Prostate gland (tissue), 2 donors: ENCODE results near the gene SLC25A11. TPM values are rescaled to one million over a fixed set of nuclear protein-coding genes. Genes with fewer than 3 reads are reported as not detected.

ENCODE experiments used
- DNase-seq: peaks from one replicate; pipeline ENCODE4 v3.0.0-alpha.2; 2019; ENCODE audit warnings: low spot score
- H3K27ac ChIP-seq, 2 donors: fragments of 200-600 bp; sonication (generic); 2 replicates each; pipeline ENCODE4 v1.5.1; 2017 to 2019
- H3K27me3 ChIP-seq: fragments of 200-600 bp; sonication (generic); replicated peaks from 2 replicates; pipeline ENCODE4 v1.5.1; 2019; ENCODE audit not compliant: insufficient read depth
- H3K36me3 ChIP-seq, 2 donors: fragments of 200-600 bp; sonication (generic); 1 replicate in 1 of 2; 2 replicates in 1 of 2; pipeline versions ENCODE4 v1.5.1 to v1.8.1; 2017 to 2019
- H3K4me1 ChIP-seq: fragments of 200-600 bp; sonication (generic); replicated peaks from 2 replicates; pipeline ENCODE4 v1.5.1; 2019
- H3K4me3 ChIP-seq, 2 donors: fragments of 200-600 bp; sonication (generic); 2 replicates each; pipeline ENCODE4 v1.5.1; 2017 to 2019
- H3K9me3 ChIP-seq: fragments of 200-600 bp; sonication (generic); 2 replicates; pipeline ENCODE4 v1.5.1; 2017
- CTCF ChIP-seq, 4 experiments: fragments of 200-600 bp in 2 of 4; fragments of 450-650 bp in 2 of 4; sonication (generic) in 2 of 4; IDR thresholded peaks; 1 replicate in 3 of 4; 2 replicates in 1 of 4; pipeline ENCODE4 v1.5.1; 2016 to 2019; ENCODE audit warnings: antibody characterized with exemption in 4 of 4, mild to moderate bottlenecking in 2 of 4, moderate library complexity in 2 of 4
- POLR2A ChIP-seq: fragments of 450-650 bp; IDR thresholded peaks from one replicate; pipeline ENCODE4 v1.6.1; 2016; ENCODE audit warnings: antibody characterized with exemption, mild to moderate bottlenecking
- POLR2AphosphoS5 ChIP-seq: sonication (generic); formaldehyde crosslinking; IDR thresholded peaks from one replicate; pipeline ENCODE4 v1.6.1; 2017; ENCODE audit warnings: antibody characterized with exemption
- WGBS: methylation state at CpG from one replicate; pipeline ENCODE4 v1.1.5; 2018; 5-methylcytosine and 5-hydroxymethylcytosine counted together
- intact Hi-C: fragments of 100-400 bp; cut with DNase I; formaldehyde crosslinking; loops from one replicate; pipeline ENCODE4 v1.14.2; 2022
- total RNA-seq, 2 donors: library from RNA; depleted of rRNA; stranded (reverse); fragments of >200 nt; gene quantifications; one replicate each; pipeline ENCODE4 v1.1.0, GENCODE V29; 2016

Gene SLC25A11
- total RNA-seq, 2 donors from 2014 or later: 40.5 to 68.0 TPM

GRCh38 chr17:4950075-4950745 is 10.4 kb upstream of the SLC25A11 start:
- Histone ChIP-seq H3K4me3 (peak overlapping the region; percentile 94 to 100), H3K27ac (peak overlapping the region; percentile 88 to 96), H3K27me3 (no peaks in the 10 kb centered on the region), H3K4me1 (peaks cover 15% of the 10 kb centered on the region), H3K9me3 (no peaks in the 10 kb centered on the region), H3K36me3 (no peaks in the 10 kb centered on the region)
- intact Hi-C loops: no loop called here
- DNase-seq: no peak
- 7% methylated on average over 52 of the region's 52 CpGs for WGBS
- TF ChIP-seq POLR2AphosphoS5 (no peak), CTCF (IDR thresholded peaks at IDR 0.05) (no peak), POLR2A (peak; percentile 15)

- under 1% methylated on average over 41 of the region's 75 CpGs for WGBS
- peak; percentile 44 for DNase-seq
- TF ChIP-seq CTCF (IDR thresholded peaks at IDR 0.05) (no peak), POLR2A (peak; percentile 18), POLR2AphosphoS5 (no peak)
- peaks cover 15% of the 10 kb centered on the region for H3K4me1 ChIP-seq
- peak overlapping the region; percentile 94 to 100 for H3K4me3 ChIP-seq
- H3K9me3 ChIP-seq: no peaks in the 10 kb centered on the region
- no peaks in the 10 kb centered on the region for H3K27me3 ChIP-seq
- peak overlapping the region; percentile 88 to 96 for H3K27ac ChIP-seq
- no peaks in the 10 kb centered on the region for H3K36me3 ChIP-seq
- intact Hi-C loops: loop anchor here (2.0 to 5.0 kb wide), 2 partner anchors 17 to 38 kb away; partner anchors contain the start of genes CAMTA2 and SPAG7
These were observed 9.7 kb upstream of the SLC25A11 start for GRCh38 chr17:4949321-4950074.

- intact Hi-C loops: loop anchor here (1.0 to 5.0 kb wide), 3 partner anchors 18 to 48 kb away; partner anchors contain the start of genes CAMTA2, INCA1, KIF1C and SPAG7
- H3K4me1 ChIP-seq: peaks cover 15% of the 10 kb centered on the region
- WGBS: under 1% methylated on average over 37 of the region's 40 CpGs
- peak overlapping the region; percentile 94 to 100 for H3K4me3 ChIP-seq
- H3K36me3 ChIP-seq: no peaks in the 10 kb centered on the region
- H3K27ac ChIP-seq: peak overlapping the region; percentile 88 to 96
- no peaks in the 10 kb centered on the region for H3K9me3 ChIP-seq
- peak; percentile 73 for DNase-seq
- TF ChIP-seq POLR2A: peak; percentile 49
- no peak for TF ChIP-seq POLR2AphosphoS5
- TF ChIP-seq CTCF (IDR thresholded peaks at IDR 0.05): peak in 1 of 4 experiments; percentile 8
- no peaks in the 10 kb centered on the region for H3K27me3 ChIP-seq
These were observed 9.1 kb upstream of the SLC25A11 start for GRCh38 chr17:4948931-4949320.

- DNase-seq: peak; percentile 87
- Histone ChIP-seq H3K9me3 (no peaks in the 10 kb centered on the region), H3K4me1 (peaks cover 15% of the 10 kb centered on the region), H3K4me3 (peak within 1 kb of the TSS; percentile 94 to 100), H3K27ac (peak within 1 kb of the TSS; percentile 88 to 96), H3K27me3 (no peaks in the 10 kb centered on the region), H3K36me3 (no peaks in the 10 kb centered on the region)
- intact Hi-C loops: loop anchor here (1.0 to 5.0 kb wide), 3 partner anchors 18 to 49 kb away; partner anchors contain the start of genes CAMTA2, INCA1, KIF1C and SPAG7
- WGBS: under 1% methylated on average over 57 of the region's 59 CpGs
- TF ChIP-seq CTCF (IDR thresholded peaks at IDR 0.05) (no peak), POLR2AphosphoS5 (peak; percentile 36), POLR2A (peak; percentile 86)
These were observed 8.5 kb upstream of the SLC25A11 start, which contains the start of gene PFN1 for GRCh38 chr17:4948166-4948930. Gene PFN1, minus strand, starts transcription at chr17:4948530. Its CDS starts 136 bp downstream, at chr17:4948394.
